Activated CD8-positive, alpha-beta memory T cell treated with anti-CD3 and anti-CD28 coated beads, Interleukin-2, amount 50 U/mL, for 24 hours (primary cell): ENCODE results near the gene ALDH3A2.
"Not testable (repeated sequence)": the region's sequence is repeated elsewhere in the genome, so short reads cannot be mapped to it uniquely, and the experiment has no call there.

ENCODE experiments used
- DNase-seq: peaks from one replicate; pipeline ENCODE4 v3.0.0-alpha.2; 2020; ENCODE audit errors: extremely low read depth

Gene ALDH3A2

GRCh38 chr17:19650826-19651225, 2.3 kb downstream of the ALDH3A2 start:
- no peak for DNase-seq

- DNase-seq, result no peak
Observed at GRCh38 chr17:19651451-19652238, 3.1 kb downstream of the ALDH3A2 start.

DNA sequence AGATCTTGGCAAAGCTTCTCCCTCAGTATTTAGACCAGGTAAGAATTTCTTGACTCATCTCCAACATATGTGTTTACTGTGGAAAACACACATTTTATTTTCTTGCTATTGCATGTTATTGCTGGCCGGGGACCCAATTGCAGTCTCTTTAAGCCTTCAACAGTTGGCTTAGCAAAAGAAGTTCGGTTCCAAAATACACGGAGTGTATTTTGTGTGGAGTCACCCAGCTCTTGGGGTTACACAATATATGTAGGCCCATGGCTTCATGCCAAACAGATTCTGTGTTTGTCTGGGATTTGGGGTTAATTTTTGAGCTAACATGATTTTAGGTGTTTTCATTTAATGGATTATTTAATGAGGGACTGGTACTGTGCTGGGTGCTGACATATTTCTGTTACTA, 4.0 kb downstream of the ALDH3A2 start:
- no peak for DNase-seq

DNA sequence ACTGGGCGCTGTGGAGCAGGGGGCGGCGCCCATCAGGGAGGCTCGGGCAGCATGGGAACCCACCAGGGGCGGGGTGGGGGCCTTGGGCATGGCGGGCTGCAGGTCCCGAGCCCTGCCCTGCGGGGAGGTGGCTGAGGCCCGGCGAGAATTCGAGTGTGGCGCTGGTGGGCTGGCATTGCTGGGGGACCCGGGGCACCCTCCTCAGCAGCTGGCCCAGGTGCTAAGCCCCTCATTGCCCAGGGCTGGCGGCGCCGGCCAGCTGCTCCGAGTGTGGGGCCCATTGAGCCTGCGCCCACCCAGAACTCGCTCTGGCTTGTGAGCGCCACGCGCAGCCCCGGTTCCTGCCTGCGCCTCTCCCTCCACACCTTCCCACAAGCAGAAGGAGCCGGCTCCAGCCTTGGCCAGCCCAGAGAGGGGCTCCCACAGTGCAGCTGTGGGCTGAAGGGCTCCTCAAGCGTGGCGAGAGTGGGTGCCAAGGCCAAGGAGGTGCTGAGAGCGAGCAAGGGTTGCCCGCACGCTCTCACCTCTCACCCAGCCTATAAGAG, 5.9 kb downstream of the ALDH3A2 start:
- no peak for DNase-seq

GRCh38 chr17:19654896-19655295, 6.3 kb downstream of the ALDH3A2 start:
- no peak for DNase-seq

DNA sequence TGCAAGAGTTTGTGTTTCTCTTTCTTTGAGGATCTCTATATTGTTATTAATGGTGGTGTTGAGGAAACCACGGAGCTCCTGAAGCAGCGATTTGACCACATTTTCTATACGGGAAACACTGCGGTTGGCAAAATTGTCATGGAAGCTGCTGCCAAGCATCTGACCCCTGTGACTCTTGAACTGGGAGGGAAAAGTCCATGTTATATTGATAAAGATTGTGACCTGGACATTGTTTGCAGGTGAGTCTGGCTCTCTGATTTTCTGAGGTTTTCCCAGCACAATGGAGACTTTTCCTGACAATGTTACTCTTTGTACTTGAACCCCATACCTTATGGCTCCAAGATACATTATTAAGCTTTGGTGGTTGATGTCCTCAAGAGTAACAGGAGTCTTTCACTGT, 7.8 kb downstream of the ALDH3A2 start:
- DNase-seq, result no peak

DNA sequence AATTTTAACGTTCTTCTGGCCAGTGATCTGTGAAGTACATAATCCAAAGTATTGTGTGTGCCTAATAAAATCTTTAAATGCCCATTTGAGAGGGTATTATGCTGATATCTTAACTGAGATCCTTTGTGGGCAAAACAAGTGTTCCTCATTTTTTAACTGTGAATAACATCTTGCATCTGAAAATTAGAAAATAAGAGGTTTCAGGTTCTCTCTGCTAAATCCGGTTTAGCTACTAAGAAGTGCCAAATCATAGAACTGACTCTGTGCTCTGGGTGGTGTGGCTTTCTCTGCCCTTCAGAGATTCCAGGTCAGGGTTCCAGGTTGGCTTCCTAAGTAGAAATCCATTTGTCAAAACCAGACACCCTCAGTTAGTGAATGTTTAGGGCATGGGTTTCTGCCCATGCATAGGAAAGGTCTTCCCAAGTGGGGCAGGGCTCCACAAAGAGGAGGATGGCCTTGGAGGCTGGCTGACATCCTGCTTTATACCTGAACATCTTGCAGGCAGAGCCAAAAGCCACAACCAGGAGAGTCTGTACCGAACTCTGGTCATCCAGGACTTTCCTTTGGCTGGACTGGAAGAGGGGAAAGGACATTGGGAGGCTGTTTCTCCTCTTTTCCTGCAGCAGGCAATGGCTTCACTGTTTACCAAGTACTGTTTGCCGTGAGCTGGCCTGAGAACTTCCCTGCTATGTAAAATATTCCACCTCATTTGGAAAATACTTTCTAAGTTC, 8.5 kb downstream of the ALDH3A2 start:
- DNase-seq, result no peak

DNA sequence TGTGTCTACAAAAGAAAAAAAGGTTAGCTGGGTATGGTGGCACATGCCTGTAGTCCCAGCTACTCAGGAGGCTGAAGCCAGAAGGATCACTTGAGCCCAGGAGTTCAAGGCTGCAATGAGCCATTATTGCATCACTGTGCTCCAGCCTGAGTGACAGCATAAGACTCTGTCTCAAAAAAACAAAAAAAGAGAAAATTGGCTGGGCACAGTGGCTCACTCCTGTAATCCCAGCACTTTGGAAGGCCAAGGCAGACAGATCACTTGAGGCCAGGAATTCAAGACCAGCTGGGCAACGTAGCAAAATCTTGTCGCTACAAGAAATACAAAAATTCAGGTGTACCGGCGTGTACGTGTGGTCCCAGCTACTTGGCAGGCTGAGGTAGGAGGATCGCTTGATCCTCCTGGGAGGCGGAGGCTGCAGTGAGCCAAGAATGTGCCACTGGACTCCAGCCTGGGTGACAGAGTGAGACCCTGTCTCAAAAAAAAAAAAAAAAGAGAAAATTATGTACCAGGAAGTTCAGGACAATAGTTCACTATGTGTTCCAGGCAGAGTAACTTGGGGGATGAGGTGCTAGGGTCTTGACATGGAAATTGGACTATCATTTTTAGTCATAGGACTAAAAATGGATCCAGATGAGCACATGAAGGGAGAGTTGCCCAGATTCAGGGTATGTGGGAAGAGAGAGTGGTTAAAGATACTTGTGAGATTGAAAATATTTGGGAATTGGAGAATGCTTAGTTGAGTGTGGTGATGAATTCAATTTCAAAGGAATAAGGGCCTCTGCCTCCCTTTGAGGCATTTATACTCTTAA, 11.0 kb downstream of the ALDH3A2 start:
- DNase-seq, result no peak

GRCh38 chr17:19660219-19660870, 11.8 kb downstream of the ALDH3A2 start:
- DNase-seq, result no peak

GRCh38 chr17:19661121-19661520, 12.6 kb downstream of the ALDH3A2 start:
- no peak for DNase-seq

GRCh38 chr17:19663097-19663496, 14.5 kb downstream of the ALDH3A2 start:
- DNase-seq, result no peak

DNA sequence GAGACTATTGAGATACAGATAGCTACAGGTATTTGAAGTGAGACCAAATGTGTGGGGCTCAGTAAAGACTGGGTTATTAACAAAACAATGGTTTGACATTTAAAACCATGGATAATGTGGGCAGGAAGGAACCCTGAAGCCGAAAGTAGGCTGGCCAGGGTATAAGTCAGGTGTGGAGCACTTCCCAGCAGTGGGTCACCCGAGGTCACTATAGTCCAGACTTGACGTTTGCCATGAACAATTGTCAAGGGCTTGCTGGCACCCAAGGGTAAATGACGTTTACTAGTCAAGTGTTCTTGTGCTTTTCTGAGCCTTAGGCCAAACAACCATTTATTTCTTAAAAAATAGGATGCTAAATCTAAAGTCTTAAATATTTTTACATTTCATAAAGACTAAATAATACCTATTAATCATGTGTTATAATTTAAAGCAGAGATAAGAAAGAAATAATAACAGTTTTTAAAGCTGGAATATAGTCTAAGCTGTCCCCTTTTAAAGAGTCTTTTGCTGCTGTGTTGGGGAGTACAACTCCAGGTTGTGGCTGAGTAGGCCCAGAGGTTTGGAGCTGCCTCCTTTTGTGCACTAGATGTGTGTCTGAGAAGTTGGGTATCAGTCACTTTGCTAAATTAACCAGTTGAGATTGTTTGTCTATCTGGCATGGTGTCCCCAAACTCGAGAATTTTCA, 15.7 kb downstream of the ALDH3A2 start:
- no peak for DNase-seq

DNA sequence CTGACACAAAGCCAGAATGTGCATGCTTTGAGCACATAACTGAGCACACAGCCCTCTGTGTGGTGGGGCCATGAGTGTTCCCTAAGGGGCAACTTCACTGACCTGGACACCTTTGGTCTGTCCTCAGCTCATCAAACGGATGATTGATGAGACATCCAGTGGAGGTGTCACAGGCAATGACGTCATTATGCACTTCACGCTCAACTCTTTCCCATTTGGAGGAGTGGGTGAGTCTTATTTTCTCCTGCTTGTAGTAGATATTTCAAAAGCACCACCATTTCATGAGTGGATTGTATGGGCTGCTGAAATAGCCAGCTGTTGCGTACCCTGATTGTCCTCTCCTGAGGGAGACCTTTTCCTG, 16.2 kb downstream of the ALDH3A2 start:
- DNase-seq, result no peak

- not testable (repeated sequence) for DNase-seq
Observed at GRCh38 chr17:19669680-19670079, 21.1 kb downstream of the ALDH3A2 start.

- no peak for DNase-seq
Observed at GRCh38 chr17:19670908-19671307, 22.4 kb downstream of the ALDH3A2 start.

DNA sequence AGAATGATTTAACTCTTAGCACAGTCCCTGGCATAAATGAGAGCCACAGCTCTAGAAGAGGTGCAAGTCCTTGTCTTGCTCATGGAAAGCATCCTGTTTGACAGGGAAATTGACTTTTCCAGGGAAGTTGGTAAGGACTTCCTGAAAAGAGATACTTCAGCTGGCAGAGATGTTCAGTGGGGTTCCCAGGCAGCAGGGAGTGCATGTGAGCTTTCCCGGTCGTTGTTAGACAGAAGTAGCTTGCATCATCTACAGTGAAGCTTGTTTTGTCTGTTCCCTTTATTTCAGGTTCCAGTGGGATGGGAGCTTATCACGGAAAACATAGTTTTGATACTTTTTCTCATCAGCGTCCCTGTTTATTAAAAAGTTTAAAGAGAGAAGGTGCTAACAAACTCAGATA, 22.9 kb downstream of the ALDH3A2 start:
- DNase-seq, result no peak

DNA sequence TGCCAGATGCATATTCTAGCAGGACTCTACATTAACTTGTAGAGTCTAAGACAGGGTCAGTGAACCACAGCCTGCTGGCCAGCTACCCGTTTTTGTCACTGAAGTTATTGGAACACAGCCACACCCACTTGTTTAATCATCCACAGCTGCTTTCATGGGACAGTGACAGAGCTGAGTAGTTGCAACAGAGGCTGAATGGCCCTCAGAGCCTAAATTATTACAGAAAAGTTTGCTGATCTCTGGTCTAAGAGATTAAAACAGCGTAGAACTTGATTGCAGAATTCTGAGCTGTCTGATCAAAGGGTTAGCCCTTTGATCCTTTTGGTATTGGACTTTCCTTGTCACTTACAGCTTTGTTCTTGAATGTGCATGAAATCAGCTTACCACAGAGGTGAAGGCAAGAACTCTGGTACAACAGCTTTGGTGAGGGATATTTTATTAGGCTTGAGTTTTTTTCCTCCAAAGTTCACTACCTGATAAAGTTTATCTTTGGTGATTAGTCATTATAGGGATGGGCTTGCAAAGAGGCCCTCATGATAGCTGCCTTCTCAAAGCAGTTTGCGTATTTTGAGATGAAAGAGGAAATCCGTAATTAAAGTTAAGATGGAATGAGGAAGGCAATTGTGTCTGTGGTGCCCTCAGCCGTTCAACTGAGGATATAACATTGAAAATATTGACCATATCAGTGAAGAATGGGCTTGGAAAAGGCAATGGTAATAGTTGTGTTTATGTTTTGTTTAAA, 23.6 kb downstream of the ALDH3A2 start:
- DNase-seq, result no peak

- DNase-seq, result no peak
Observed at GRCh38 chr17:19673623-19674022, 25.1 kb downstream of the ALDH3A2 start.

DNA sequence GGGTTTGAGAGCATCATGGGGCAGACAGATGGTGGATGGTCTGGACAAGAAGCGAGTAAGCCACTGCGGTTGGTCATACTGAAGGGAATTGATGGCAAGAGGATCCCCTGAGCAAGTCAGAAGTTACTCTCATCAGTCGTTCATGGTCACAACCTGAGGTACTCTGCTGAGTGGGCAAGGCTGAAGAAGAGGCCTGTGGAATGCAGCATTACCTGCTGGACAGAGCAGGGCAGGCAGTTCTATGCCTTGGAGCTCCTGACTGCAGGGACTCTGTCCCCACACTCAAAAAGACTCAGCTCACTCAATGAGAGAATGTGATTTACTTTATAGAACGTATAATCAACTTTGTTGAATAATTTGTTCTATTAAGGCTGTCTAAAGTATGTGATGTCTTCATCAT, 28.3 kb downstream of the ALDH3A2 start:
- no peak for DNase-seq

- DNase-seq, result no peak
Observed at GRCh38 chr17:19677736-19678379, 29.3 kb downstream of the ALDH3A2 start.
